Right lung (tissue), 10 donors: ENCODE data around the gene OSBPL8. TPM values are rescaled to one million over a fixed set of nuclear protein-coding genes. Genes with fewer than 3 reads are reported as not detected.
A peak's percentile ranks its signal among the peaks of the same experiment; 100 is the strongest.

Experiments
- DNase-seq, 2 donors: peaks; one replicate each; pipeline ENCODE4 v3.0.0-alpha.2; 2013
- long read RNA-seq, 8 donors: transcript quantifications; one replicate each; lab custom pipeline, GENCODE V29; 2026
- polyA plus RNA-seq, 5 donors: library from polyadenylated mRNA; unstranded; fragments of 120-200 nt; gene quantifications; one replicate each; pipeline versions ENCODE4 v1.2.1 to v1.2.3, GENCODE V29; 2013; ENCODE audit warnings: inconsistent platforms in 1 of 5, low replicate concordance in 1 of 5; ENCODE audit not compliant: insufficient read length in 5 of 5, insufficient read depth in 1 of 5

Gene OSBPL8, protein sequence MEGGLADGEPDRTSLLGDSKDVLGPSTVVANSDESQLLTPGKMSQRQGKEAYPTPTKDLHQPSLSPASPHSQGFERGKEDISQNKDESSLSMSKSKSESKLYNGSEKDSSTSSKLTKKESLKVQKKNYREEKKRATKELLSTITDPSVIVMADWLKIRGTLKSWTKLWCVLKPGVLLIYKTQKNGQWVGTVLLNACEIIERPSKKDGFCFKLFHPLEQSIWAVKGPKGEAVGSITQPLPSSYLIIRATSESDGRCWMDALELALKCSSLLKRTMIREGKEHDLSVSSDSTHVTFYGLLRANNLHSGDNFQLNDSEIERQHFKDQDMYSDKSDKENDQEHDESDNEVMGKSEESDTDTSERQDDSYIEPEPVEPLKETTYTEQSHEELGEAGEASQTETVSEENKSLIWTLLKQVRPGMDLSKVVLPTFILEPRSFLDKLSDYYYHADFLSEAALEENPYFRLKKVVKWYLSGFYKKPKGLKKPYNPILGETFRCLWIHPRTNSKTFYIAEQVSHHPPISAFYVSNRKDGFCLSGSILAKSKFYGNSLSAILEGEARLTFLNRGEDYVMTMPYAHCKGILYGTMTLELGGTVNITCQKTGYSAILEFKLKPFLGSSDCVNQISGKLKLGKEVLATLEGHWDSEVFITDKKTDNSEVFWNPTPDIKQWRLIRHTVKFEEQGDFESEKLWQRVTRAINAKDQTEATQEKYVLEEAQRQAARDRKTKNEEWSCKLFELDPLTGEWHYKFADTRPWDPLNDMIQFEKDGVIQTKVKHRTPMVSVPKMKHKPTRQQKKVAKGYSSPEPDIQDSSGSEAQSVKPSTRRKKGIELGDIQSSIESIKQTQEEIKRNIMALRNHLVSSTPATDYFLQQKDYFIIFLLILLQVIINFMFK
- polyA plus RNA-seq: 10 to 100 TPM; 32.5 to 72.8 (median 61.6) TPM
- long read RNA-seq, donor 1: 0 reads
- long read RNA-seq, donor 2, partial matches to known transcripts: 0 of 2 reads
- long read RNA-seq, donor 2, other reads (novel, unspliced or antisense): 0 of 2 reads
- long read RNA-seq, donor 3, partial matches to known transcripts: 0 of 1 reads
- long read RNA-seq, donor 3, other reads (novel, unspliced or antisense): 0 of 1 reads
- long read RNA-seq, donor 4, partial matches to known transcripts: 0 of 3 reads
- long read RNA-seq, donor 4, other reads (novel, unspliced or antisense): 0 of 3 reads
- long read RNA-seq, donor 5, full-length matches to known transcripts: 2 of 2 reads
- long read RNA-seq, donor 5, partial matches to known transcripts: 0 of 2 reads
- long read RNA-seq, donor 5, other reads (novel, unspliced or antisense): 0 of 2 reads
- long read RNA-seq, donor 6: 0 reads
- long read RNA-seq, donor 7: 0 reads
- long read RNA-seq, donor 8, partial matches to known transcripts: 0 of 1 reads
- long read RNA-seq, donor 8, other reads (novel, unspliced or antisense): 0 of 1 reads

DNA sequence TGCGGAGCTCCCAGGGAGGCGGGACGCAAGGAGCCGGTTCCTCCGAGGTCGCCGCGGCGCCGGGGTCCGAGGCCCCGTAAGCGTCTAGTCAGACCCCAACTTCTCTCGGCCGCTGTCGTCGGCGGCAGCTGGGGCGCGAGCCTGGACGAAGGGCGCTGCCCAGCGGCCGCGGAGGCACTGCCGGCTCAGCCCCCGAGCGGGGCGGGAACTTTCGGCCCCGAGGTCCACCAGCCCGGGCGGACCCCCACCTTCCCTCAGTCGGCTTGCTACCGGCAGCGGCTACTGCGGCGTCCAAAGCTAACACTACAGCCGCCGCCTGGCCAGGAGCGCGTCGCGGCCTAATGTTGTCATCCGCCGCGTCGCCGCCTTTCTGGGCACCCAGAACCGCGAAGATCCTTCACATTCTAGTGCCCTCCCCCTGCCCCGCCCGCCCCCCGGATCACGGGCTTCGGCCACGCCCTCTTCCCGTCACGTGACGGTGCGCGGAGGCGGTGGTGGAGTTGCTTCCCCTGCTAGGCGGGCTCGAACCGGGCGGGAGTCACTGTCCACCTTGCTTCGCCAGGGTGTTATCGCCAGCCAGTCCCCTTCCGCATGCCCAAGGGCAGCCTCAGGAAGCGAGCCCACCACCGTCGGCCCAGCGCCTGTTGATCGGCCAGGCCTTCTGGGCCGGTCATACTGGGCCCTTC is at the start of gene OSBPL8:
OSBPL8 (minus strand) TSS at position 372 of the 686 bp plus-strand sequence. CDS start 72,220 bp downstream, outside the sequence.
- DNase-seq: peak; percentile 95 to 97

DNA sequence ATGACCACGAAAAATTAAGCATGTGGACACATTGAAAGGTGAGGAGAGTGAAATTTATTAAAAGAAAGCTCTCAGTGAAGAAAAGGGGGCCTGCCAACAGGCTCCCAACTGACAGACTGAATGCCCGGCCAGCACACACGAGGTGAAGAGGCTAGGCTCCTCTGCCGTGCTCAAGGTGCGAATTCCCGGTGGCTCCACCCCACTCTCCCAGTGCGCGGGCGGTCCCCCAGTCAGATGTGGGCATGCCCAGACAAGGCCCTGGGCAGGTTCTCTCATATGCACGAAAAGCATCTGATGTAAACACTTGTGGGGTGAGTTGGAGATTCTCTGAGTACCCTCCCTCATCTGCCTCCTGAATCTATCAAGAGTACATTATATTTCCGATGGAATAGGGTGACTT is 48.5 kb upstream of the OSBPL8 start:
- DNase-seq: no peak

- no peak for DNase-seq
Observed at GRCh38 chr12:76595056-76595455, 35.5 kb upstream of the OSBPL8 start.

- DNase-seq: no peak
Observed at GRCh38 chr12:76591476-76591875, 31.9 kb upstream of the OSBPL8 start.

DNA sequence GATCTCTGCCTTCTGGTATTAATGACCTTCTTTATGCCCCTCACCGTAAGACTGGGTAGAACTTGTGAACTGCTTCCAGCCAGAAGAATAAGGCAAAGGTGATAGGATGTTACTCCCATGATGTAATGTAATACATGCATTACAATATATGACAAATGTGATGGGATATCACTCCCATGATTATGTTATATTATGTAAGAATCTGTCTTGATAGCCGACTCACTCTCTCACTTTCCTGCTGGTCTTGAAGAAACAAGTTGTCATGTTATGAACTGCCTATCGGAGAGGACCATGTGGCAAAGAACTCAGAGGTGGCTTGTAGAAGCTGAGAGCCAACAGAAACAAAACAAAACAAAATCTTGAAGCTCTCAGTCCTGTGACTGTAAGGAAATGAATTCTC is 30.6 kb upstream of the OSBPL8 start:
- DNase-seq: no peak

DNA sequence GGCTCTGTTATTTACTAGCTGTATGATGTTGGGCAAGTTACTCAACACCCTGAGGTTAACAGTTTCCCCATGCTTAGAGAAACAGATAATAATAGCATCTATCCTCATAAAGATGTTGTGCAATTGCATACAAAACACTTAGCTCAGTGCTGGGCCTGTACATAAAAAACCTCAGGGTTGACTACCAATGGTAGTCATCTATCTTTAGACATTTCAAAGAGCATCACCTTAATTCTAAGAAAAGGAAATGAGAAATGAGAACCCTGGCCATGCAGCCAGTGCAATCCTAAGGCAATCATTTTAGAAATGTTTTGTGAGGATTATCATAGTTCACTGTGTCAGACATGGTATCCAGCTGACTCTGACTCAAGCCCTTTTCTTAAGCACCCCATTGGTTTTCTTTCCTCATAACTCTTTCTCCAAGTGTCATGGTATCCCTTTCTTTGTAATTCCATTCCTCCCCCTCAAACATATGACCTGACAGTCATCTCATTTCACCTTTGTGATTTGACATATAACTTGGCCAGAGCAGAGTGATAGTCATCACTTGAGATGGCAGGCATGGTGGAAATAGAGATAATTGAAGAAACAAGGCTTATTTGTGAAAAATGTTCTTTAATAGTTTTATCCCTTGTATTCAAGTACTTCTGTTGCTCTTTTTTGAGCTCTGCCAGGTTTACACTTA is 29.5 kb upstream of the OSBPL8 start:
- DNase-seq: peak; percentile 5 to 30

GRCh38 chr12:76587428-76588178 is 28.0 kb upstream of the OSBPL8 start:
- DNase-seq: no peak

DNA sequence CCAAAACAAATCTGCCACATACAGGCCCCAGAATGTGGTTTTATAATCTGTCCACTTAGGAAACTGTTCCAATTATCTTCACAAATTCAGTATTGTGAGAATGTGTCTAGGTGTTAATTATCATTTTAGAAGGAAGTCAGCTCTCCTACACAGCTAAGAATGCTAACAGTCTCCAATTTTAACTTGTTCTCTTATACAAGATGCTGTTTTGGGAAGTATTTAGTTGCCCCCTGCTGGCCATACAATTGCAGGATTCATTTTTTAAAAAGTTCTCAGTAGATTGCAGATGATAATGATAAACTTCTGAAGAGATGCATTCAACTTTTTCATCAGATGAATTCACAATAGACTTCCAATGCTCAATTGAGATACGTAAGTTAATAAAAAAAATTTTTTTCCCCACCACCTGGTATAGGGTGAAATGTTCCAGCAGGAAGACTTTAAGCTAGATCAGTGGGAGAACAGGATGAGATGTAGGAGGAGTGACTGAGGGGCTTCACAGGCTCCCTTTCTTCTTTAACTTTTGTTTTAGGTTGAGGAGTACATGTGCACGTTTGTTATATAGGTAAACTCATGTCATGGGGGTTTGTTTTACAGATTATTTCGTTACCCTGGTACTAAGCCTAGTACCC is 27.3 kb upstream of the OSBPL8 start:
- peak; percentile 8 to 21 for DNase-seq

DNA sequence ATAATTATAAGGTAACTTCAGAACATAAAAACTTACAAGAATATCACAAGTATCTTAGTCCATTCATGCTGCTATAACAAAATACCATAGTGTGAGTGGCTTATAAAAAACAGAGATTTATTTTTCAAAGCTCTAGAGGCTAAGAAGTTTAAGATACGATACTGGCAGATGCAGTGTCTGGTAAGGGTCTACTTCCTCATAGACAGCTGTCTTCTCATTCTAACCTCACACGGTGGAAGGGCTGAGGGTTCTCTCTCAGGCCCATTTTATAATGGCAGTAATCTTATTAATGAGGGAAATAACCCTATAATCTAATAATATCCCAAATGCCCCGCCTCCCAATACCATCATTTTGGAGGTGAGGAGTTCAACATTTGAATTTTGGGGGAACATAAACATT is 23.7 kb upstream of the OSBPL8 start:
- DNase-seq: no peak

- DNase-seq: no peak
Observed at GRCh38 chr12:76573840-76574373, 14.3 kb upstream of the OSBPL8 start.

GRCh38 chr12:76571256-76571655 is 11.7 kb upstream of the OSBPL8 start:
- DNase-seq: no peak

DNA sequence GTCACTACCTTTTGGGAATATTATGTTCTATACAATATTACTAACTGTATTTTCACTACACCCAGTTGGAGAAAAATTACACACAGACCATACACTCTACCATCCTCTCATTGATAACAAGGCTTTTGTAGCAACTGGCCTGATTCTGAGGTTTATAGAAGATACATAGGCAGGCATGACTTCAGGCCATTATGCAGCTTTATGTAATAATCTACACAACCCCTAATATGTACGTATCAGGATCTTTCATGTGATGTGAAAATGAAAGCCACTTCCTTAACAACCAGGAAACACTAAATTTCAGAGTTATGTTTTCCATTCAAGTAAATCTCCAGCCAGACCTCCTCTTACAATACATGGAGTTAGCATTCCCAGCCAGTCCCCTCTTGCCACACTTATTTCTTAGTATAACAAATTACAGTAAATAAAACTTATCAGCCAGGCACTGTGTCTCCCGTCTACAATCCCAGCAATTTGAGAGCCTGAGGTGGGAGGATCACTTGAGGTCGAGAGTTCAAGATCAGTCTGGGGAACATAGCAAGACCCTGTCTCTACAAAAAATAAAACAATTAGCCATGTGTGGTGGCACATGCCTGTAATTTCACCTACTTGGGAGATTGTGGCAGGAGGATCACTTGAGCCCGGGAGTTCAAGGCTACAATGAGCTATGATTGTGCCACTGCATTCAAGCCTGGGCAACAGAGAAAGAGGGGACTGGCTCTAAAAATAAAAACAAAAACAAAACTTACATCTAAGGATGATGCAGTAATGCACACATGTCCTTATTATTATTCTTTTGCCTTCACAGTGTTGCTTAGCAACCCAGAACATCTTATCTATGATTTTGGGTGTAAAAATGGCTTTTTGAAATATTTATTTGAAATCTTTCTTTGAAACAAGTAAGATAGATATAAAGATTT is 10.4 kb upstream of the OSBPL8 start:
- DNase-seq: no peak

GRCh38 chr12:76568888-76569551 is 9.4 kb upstream of the OSBPL8 start:
- no peak for DNase-seq

GRCh38 chr12:76568130-76568529 is 8.6 kb upstream of the OSBPL8 start:
- no peak for DNase-seq

GRCh38 chr12:76563061-76563460 is 3.5 kb upstream of the OSBPL8 start:
- no peak for DNase-seq

- no peak for DNase-seq
Observed at GRCh38 chr12:76562130-76562529, 2.6 kb upstream of the OSBPL8 start.

DNA sequence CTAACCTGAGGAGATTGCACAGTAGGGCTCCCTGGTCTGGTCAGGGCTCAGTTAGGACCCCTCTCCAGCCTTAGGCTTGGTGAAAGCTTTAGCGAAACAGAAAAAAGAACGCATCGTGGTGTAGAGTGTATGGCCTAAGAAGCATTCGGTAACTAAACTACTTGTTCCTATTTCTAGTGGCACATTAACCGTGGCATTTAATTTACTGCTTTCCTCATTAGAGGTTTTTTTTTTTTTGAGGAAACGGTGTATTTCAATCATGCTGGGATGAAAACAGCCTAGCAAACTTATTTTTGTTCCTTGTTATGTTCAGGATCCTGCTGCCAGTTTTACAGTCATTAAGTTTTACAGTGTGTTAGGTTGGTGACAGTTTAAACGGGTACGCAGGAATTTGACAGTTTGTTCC is 518 bp upstream of the OSBPL8 start:
- DNase-seq: no peak
